ENCODE measurements around the gene BOK.
A peak's percentile ranks its signal among the peaks of the same experiment; 100 is the strongest.

The BOK gene

GRCh38 chr2:241608881-241609280 is 50.3 kb downstream of the BOK start:
- Histone ChIP-seq H3K4me1 (ENCODE audit: insufficient read depth, poor library complexity, severe bottlenecking) (no peaks in the 10 kb centered on the region), H3K27me3 (ENCODE audit: insufficient read depth, poor library complexity, severe bottlenecking) (no peaks in the 10 kb centered on the region), H3K4me3 (ENCODE audit: severe bottlenecking) (no peak overlapping the region), H3K36me3 (ENCODE audit: low read depth) (peaks cover 33% of the 10 kb centered on the region), H3K9me3 (ENCODE audit: severe bottlenecking) (no peaks in the 10 kb centered on the region), H3K27ac (ENCODE audit: poor library complexity, severe bottlenecking) (no peak overlapping the region)
- ATAC-seq (ENCODE audit: low read depth) (no peak), DNase-seq (ENCODE audit: low spot score) (no peak)
- no peak for TF ChIP-seq CTCF (IDR thresholded peaks at IDR 0.05; ENCODE audit: poor library complexity, severe bottlenecking)

- Histone ChIP-seq H3K9me3 (ENCODE audit: severe bottlenecking) (no peaks in the 10 kb centered on the region), H3K27me3 (ENCODE audit: insufficient read depth, poor library complexity, severe bottlenecking) (no peaks in the 10 kb centered on the region), H3K4me3 (ENCODE audit: severe bottlenecking) (peak overlapping the region; percentile 22), H3K4me1 (ENCODE audit: insufficient read depth, poor library complexity, severe bottlenecking) (no peaks in the 10 kb centered on the region), H3K27ac (ENCODE audit: poor library complexity, severe bottlenecking) (peak overlapping the region; percentile 25), H3K36me3 (ENCODE audit: low read depth) (peaks cover 21% of the 10 kb centered on the region)
- ATAC-seq (ENCODE audit: low read depth): peak; percentile 99
- TF ChIP-seq CTCF (IDR thresholded peaks at IDR 0.05; ENCODE audit: poor library complexity, severe bottlenecking): peak; percentile 80
- peak; percentile 83 for DNase-seq (ENCODE audit: low spot score)
Measured at GRCh38 chr2:241609859-241610793, 51.6 kb downstream of the BOK start.

GRCh38 chr2:241611062-241611461 is 52.5 kb downstream of the BOK start:
- no peak for DNase-seq (ENCODE audit: low spot score)
- Histone ChIP-seq H3K9me3 (ENCODE audit: severe bottlenecking) (no peaks in the 10 kb centered on the region), H3K4me1 (ENCODE audit: insufficient read depth, poor library complexity, severe bottlenecking) (no peaks in the 10 kb centered on the region), H3K4me3 (ENCODE audit: severe bottlenecking) (no peak overlapping the region), H3K36me3 (ENCODE audit: low read depth) (peaks cover 11% of the 10 kb centered on the region), H3K27me3 (ENCODE audit: insufficient read depth, poor library complexity, severe bottlenecking) (no peaks in the 10 kb centered on the region), H3K27ac (ENCODE audit: poor library complexity, severe bottlenecking) (peak overlapping the region; percentile 25)
- no peak for ATAC-seq (ENCODE audit: low read depth)
- TF ChIP-seq CTCF (IDR thresholded peaks at IDR 0.05; ENCODE audit: poor library complexity, severe bottlenecking): no peak

- no peaks in the 10 kb centered on the region for H3K27me3 ChIP-seq (ENCODE audit: insufficient read depth, poor library complexity, severe bottlenecking)
- H3K9me3 ChIP-seq (ENCODE audit: severe bottlenecking): no peaks in the 10 kb centered on the region
- no peak overlapping the region for H3K4me3 ChIP-seq (ENCODE audit: severe bottlenecking)
- ATAC-seq (ENCODE audit: low read depth) (no peak), DNase-seq (ENCODE audit: low spot score) (no peak)
- no peaks in the 10 kb centered on the region for H3K4me1 ChIP-seq (ENCODE audit: insufficient read depth, poor library complexity, severe bottlenecking)
- no peak for TF ChIP-seq CTCF (IDR thresholded peaks at IDR 0.05; ENCODE audit: poor library complexity, severe bottlenecking)
- no peak overlapping the region for H3K27ac ChIP-seq (ENCODE audit: poor library complexity, severe bottlenecking)
- H3K36me3 ChIP-seq (ENCODE audit: low read depth): peaks cover 7% of the 10 kb centered on the region; the same call in 1 of the 2 replicates
Measured at GRCh38 chr2:241612156-241613016, 53.8 kb downstream of the BOK start.

Measured in RWPE2 (cell line).